H1 (cell line): ENCODE measurements around the gene BRD7. TPM values are rescaled to one million over a fixed set of nuclear protein-coding genes. Genes with fewer than 3 reads are reported as not detected.

ENCODE experiments used
- CEBPB ChIP-seq: IDR thresholded peaks from 2 replicates; pipeline ENCODE4 v1.6.1; 2012; ENCODE audit warnings: low read depth, low read length
- CHD1 ChIP-seq: IDR thresholded peaks from 2 replicates; pipeline ENCODE4 v1.6.1; 2012; ENCODE audit warnings: low read depth, low read length, improper control_type of control experiment
- CHD7 ChIP-seq: fragments of 300-600 bp; sonication (generic); IDR thresholded peaks from 2 replicates; pipeline ENCODE4 v1.7.1; 2012; ENCODE audit warnings: low read length, moderate library complexity, mild to moderate bottlenecking, inconsistent platforms; ENCODE audit not compliant: insufficient replicate concordance
- EGR1 ChIP-seq: IDR thresholded peaks from 2 replicates; pipeline ENCODE4 v1.6.1; 2011; ENCODE audit warnings: low read depth, low read length, borderline replicate concordance
- EZH2 ChIP-seq: fragments of 200-600 bp; sonication (generic); IDR thresholded peaks from 2 replicates; pipeline ENCODE4 v1.7.1; 2012; ENCODE audit warnings: low read depth, mild to moderate bottlenecking, moderate library complexity, low read length, inconsistent platforms; ENCODE audit not compliant: severe bottlenecking
- GTF2F1 ChIP-seq: IDR thresholded peaks from 2 replicates; pipeline ENCODE4 v1.6.1; 2012; ENCODE audit warnings: low read depth, low read length, improper control_type of control experiment, borderline replicate concordance
- JUND ChIP-seq: IDR thresholded peaks from 2 replicates; pipeline ENCODE4 v1.6.1; 2011; ENCODE audit warnings: mild to moderate bottlenecking, improper control_type of control experiment, low read length
- KDM1A ChIP-seq: fragments of 200-600, 300-600 bp; sonication (generic); IDR thresholded peaks from 2 replicates; pipeline ENCODE4 v1.7.1; 2016; ENCODE audit warnings: mild to moderate bottlenecking, low read length, borderline replicate concordance
- MAFK ChIP-seq: IDR thresholded peaks from 2 replicates; pipeline ENCODE4 v1.6.1; 2012; ENCODE audit warnings: low read depth, mild to moderate bottlenecking, improper control_type of control experiment, low read length
- SAP30 ChIP-seq: fragments of 300-600 bp; sonication (generic); IDR thresholded peaks from 2 replicates; pipeline ENCODE4 v1.7.1; 2012; ENCODE audit warnings: low read length, moderate library complexity, mild to moderate bottlenecking, inconsistent platforms; ENCODE audit not compliant: insufficient read depth, insufficient replicate concordance
- SIX5 ChIP-seq: IDR thresholded peaks from 2 replicates; pipeline ENCODE4 v1.6.1; 2011; ENCODE audit warnings: mild to moderate bottlenecking, low read depth, low read length
- polyA plus RNA-seq, 7 experiments: library from polyadenylated mRNA; depleted of rRNA in 3 of 7; stranded (reverse) in 5 of 7; unstranded in 2 of 7; fragments of >200 nt in 5 of 7; fragments of 200-250 nt in 2 of 7; gene quantifications; 1 replicate in 5 of 7; 2 replicates in 1 of 7; 4 replicates in 1 of 7; pipeline versions ENCODE4 v1.2.1 to v1.2.3, GENCODE V29; 2011 to 2013; ENCODE audit warnings: missing spikeins in 2 of 7, mixed read lengths in 2 of 7
- total RNA-seq: library from RNA; stranded (reverse); fragmentation: NEBNext Ultra II Directional; extraction: Animal tissue kit (Norgen Biotek cat#: 25700); gene quantifications from 2 replicates; pipeline ENCODE4 v1.2.1, GENCODE V29; 2021

BRD7 gene
- total and polyA plus RNA-seq, 2 of the 8 experiments (the other 6 are each of a cell fraction or from before 2014, with no cell fraction given), result 42.5 to 120 TPM

GRCh38 chr16:50368410-50369132, at the start of gene BRD7 (continued):
- TF ChIP-seq CHD7, result no peak
- TF ChIP-seq JUND, result no peak
- no peak for TF ChIP-seq MAFK
- no peak for TF ChIP-seq GTF2F1
- no peak for TF ChIP-seq KDM1A
- no peak for TF ChIP-seq SIX5
- TF ChIP-seq SAP30, result no peak
- no peak for TF ChIP-seq CEBPB
- TF ChIP-seq EZH2, result no peak
- TF ChIP-seq CHD1, result no peak
- TF ChIP-seq EGR1, result no peak
